Measurements from ENCODE around the gene MXD3. TPM values are rescaled to one million over a fixed set of nuclear protein-coding genes. Genes with fewer than 3 reads are reported as not detected.
A peak's percentile ranks its signal among the peaks of the same experiment; 100 is the strongest.
"Not testable (repeated sequence)": the region's sequence is repeated elsewhere in the genome, so short reads cannot be mapped to it uniquely, and the experiment has no call there.

MXD3 gene
- total and polyA plus RNA-seq, 4 donors, result 7.4 to 29.0 (median 12.9) TPM

- WGBS, 2 donors, result 96 to 98% methylated on average over 6 of the region's 6 CpGs
- Histone ChIP-seq H3K4me1 (ENCODE audit: control insufficient read depth in 5 of 5, insufficient read depth in 5 of 5, low read length in 5 of 5) (no peaks in the 10 kb centered on the region), H3K36me3 (ENCODE audit: control insufficient read depth in 4 of 4, insufficient read depth in 4 of 4, low read length in 4 of 4) (peaks cover 7 to 21% (median 11%) of the 10 kb centered on the region in 4 donors)
Observed at GRCh38 chr5:177343777-177344176, 32.1 kb upstream of the MXD3 start.

GRCh38 chr5:177343000-177343399, 31.3 kb upstream of the MXD3 start:
- not testable (repeated sequence) for DNase-seq; H3K27ac ChIP-seq (ENCODE audit: low read depth in 1 of 2, low read length in 1 of 2); H3K4me1 ChIP-seq (ENCODE audit: control insufficient read depth in 5 of 5, insufficient read depth in 5 of 5, low read length in 5 of 5); H3K9ac ChIP-seq (ENCODE audit: insufficient read depth in 1 of 2, low read length in 2 of 2); ATAC-seq (ENCODE audit: insufficient read depth, low FRiP score); H3K9me3 ChIP-seq (ENCODE audit: control insufficient read depth in 4 of 4, insufficient read depth in 3 of 4, low read length in 3 of 4); H3K4me3 ChIP-seq; H3K27me3 ChIP-seq (ENCODE audit: control insufficient read depth in 3 of 3, insufficient read depth in 3 of 3, low read length in 2 of 3)
- H3K36me3 ChIP-seq (ENCODE audit: control insufficient read depth in 4 of 4, insufficient read depth in 4 of 4, low read length in 4 of 4), result peaks cover 7 to 21% (median 15%) of the 10 kb centered on the region in 4 donors
- WGBS, 2 donors, result 96% methylated on average over 14 of the region's 14 CpGs

More at GRCh38 chr5:177343777-177344176, 32.1 kb upstream of the MXD3 start:
- Histone ChIP-seq H3K27ac (ENCODE audit: low read depth in 1 of 2, low read length in 1 of 2) (no peak overlapping the region), H3K27me3 (ENCODE audit: control insufficient read depth in 3 of 3, insufficient read depth in 3 of 3, low read length in 2 of 3) (no peaks in the 10 kb centered on the region), H3K9me3 (ENCODE audit: control insufficient read depth in 4 of 4, insufficient read depth in 3 of 4, low read length in 3 of 4) (no peaks in the 10 kb centered on the region), H3K9ac (ENCODE audit: insufficient read depth in 1 of 2, low read length in 2 of 2) (no peak overlapping the region), H3K4me3 (no peak overlapping the region)
- ATAC-seq (ENCODE audit: insufficient read depth, low FRiP score) (no peak), DNase-seq (no peak)
- no peak for TF ChIP-seq CTCF (IDR thresholded peaks at IDR 0.05; ENCODE audit: control extremely low read depth, extremely low read depth)

GRCh38 chr5:177339107-177339638, 27.5 kb upstream of the MXD3 start:
- TF ChIP-seq CTCF (IDR thresholded peaks at IDR 0.05; ENCODE audit: control extremely low read depth, extremely low read depth), result no peak
- H3K9ac ChIP-seq (ENCODE audit: insufficient read depth in 1 of 2, low read length in 2 of 2), result no peak overlapping the region
- no peak for DNase-seq

GRCh38 chr5:177338251-177339106, 26.8 kb upstream of the MXD3 start:
- no peaks in the 10 kb centered on the region for H3K27me3 ChIP-seq (ENCODE audit: control insufficient read depth in 3 of 3, insufficient read depth in 3 of 3, low read length in 2 of 3)
- DNase-seq (no peak), ATAC-seq (ENCODE audit: insufficient read depth, low FRiP score) (no peak)
- H3K4me3 ChIP-seq, result no peak overlapping the region
- no peak for TF ChIP-seq CTCF (IDR thresholded peaks at IDR 0.05; ENCODE audit: control extremely low read depth, extremely low read depth)
- WGBS, 2 donors, result 89 to 90% methylated on average over 22 of the region's 22 CpGs
- peaks cover 15 to 55% (median 31%) of the 10 kb centered on the region in 4 donors for H3K36me3 ChIP-seq (ENCODE audit: control insufficient read depth in 4 of 4, insufficient read depth in 4 of 4, low read length in 4 of 4)
- peak overlapping the region in 1 of 2 donors; percentile 37 for H3K27ac ChIP-seq (ENCODE audit: low read depth in 1 of 2, low read length in 1 of 2)
- no peaks in the 10 kb centered on the region for H3K9me3 ChIP-seq (ENCODE audit: control insufficient read depth in 4 of 4, insufficient read depth in 3 of 4, low read length in 3 of 4)
- no peak overlapping the region for H3K9ac ChIP-seq (ENCODE audit: insufficient read depth in 1 of 2, low read length in 2 of 2)
- H3K4me1 ChIP-seq (ENCODE audit: control insufficient read depth in 5 of 5, insufficient read depth in 5 of 5, low read length in 5 of 5), result no peaks in the 10 kb centered on the region

More at GRCh38 chr5:177339107-177339638, 27.5 kb upstream of the MXD3 start:
- 44 to 66% methylated on average over 11 of the region's 11 CpGs for WGBS, 2 donors
- H3K27me3 ChIP-seq (ENCODE audit: control insufficient read depth in 3 of 3, insufficient read depth in 3 of 3, low read length in 2 of 3), result no peaks in the 10 kb centered on the region
- H3K9me3 ChIP-seq (ENCODE audit: control insufficient read depth in 4 of 4, insufficient read depth in 3 of 4, low read length in 3 of 4), result no peaks in the 10 kb centered on the region
- H3K27ac ChIP-seq (ENCODE audit: low read depth in 1 of 2, low read length in 1 of 2), result peak overlapping the region in 1 of 2 donors; percentile 34
- no peaks in the 10 kb centered on the region for H3K4me1 ChIP-seq (ENCODE audit: control insufficient read depth in 5 of 5, insufficient read depth in 5 of 5, low read length in 5 of 5)
- H3K4me3 ChIP-seq, result no peak overlapping the region
- ATAC-seq (ENCODE audit: insufficient read depth, low FRiP score), result no peak
- peaks cover 12 to 53% (median 26%) of the 10 kb centered on the region in 4 donors for H3K36me3 ChIP-seq (ENCODE audit: control insufficient read depth in 4 of 4, insufficient read depth in 4 of 4, low read length in 4 of 4)
